Inflammatory macrophage treated with lipopolysaccharide for 4 hours (primary cell): Measurements from ENCODE around the gene CD151.

Source experiments
- DNase-seq: peaks from one replicate; pipeline ENCODE4 v3.0.0-alpha.2; 2020

Gene CD151

GRCh38 chr11:832529-833113 is at the start of gene CD151:
CD151 (plus strand) TSS chr11:832952; CDS start chr11:836070, 3,118 bp downstream.
- DNase-seq = peak; percentile 62

- no peak for DNase-seq
Observed at GRCh38 chr11:783581-784015, 49.2 kb upstream of the CD151 start.

- no peak for DNase-seq
Observed at GRCh38 chr11:786235-787083, 46.3 kb upstream of the CD151 start.

GRCh38 chr11:787084-787675 is 45.6 kb upstream of the CD151 start:
- DNase-seq = no peak

- DNase-seq = no peak
Observed at GRCh38 chr11:788009-788640, 44.6 kb upstream of the CD151 start.

- DNase-seq = no peak
Observed at GRCh38 chr11:788953-789940, 43.5 kb upstream of the CD151 start.

GRCh38 chr11:789943-790342 is 42.8 kb upstream of the CD151 start, which contains the start of gene CEND1:
CEND1 (minus strand) TSS chr11:790090; CDS start chr11:788576, 1,514 bp downstream.
- peak; percentile 14 for DNase-seq

- DNase-seq = no peak
Observed at GRCh38 chr11:790721-791564, 41.8 kb upstream of the CD151 start.

GRCh38 chr11:791658-792534 is 40.9 kb upstream of the CD151 start:
- DNase-seq = no peak

GRCh38 chr11:792535-792821 is 40.3 kb upstream of the CD151 start:
- DNase-seq = no peak

- no peak for DNase-seq
Observed at GRCh38 chr11:792873-793272, 39.9 kb upstream of the CD151 start.

- DNase-seq = no peak
Observed at GRCh38 chr11:793556-793955, 39.2 kb upstream of the CD151 start.

GRCh38 chr11:794013-794765 is 38.6 kb upstream of the CD151 start:
- no peak for DNase-seq

- no peak for DNase-seq
Observed at GRCh38 chr11:794766-795633, 37.8 kb upstream of the CD151 start.

- DNase-seq = peak; percentile 93
Observed at GRCh38 chr11:795634-796564, 36.9 kb upstream of the CD151 start.

- no peak for DNase-seq
Observed at GRCh38 chr11:796565-797295, 36.0 kb upstream of the CD151 start.
